Upper lobe of left lung (tissue), 4 donors: Measurements from ENCODE around the gene SPEN.

Experiments
- POLR2A ChIP-seq, 4 donors: fragments of 450-650 bp; IDR thresholded peaks; one replicate each; pipeline ENCODE4 v1.5.1; 2016 to 2017; ENCODE audit warnings: antibody characterized with exemption in 4 of 4, mild to moderate bottlenecking in 2 of 4
- POLR2AphosphoS5 ChIP-seq, 2 donors: sonication (generic); formaldehyde crosslinking; IDR thresholded peaks; one replicate each; pipeline ENCODE4 v1.5.1; 2017; ENCODE audit warnings: antibody characterized with exemption in 2 of 2
- TF ChIP-seq, protein P1 (sequence below), 6 experiments: fragments of 450-650 bp in 4 of 6; fragments of 200-600 bp in 2 of 6; sonication (generic) in 2 of 6; IDR thresholded peaks; one replicate each; pipeline ENCODE4 v1.5.1; 2016 to 2019; ENCODE audit warnings: antibody characterized with exemption in 6 of 6

DNA sequence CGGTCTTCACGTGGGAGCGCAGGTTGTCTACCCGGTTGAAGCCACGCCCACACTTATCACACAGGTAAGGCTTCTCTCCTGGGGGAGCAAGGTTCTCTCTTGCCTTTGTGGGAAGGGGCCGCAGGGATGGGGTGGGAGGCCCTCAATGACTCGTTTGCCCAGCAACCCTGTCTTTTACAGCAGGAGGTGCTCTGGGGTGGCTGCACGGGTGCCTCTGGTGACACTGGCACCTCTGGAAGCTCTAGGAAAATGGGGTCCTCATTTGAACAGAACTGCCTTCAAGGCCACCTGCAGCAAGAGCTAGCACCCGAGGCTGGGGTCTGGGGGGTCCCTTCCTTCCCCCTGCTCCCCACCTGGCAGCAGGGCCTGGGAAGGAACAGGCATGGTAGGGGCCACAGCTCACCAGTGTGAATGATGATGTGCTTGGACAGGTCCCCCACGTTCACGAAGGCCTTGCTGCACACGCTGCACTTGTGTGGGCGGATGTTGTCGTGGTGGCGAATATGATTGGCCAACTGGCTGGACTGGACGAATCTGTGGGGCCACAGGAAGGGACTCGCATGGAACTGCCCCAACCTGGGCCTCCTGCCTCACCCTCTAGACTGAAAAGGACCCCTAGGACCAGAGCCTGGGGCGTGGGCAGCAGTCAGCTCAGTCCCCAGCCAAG is 95.3 kb downstream of the SPEN start:
- TF ChIP-seq, protein P1, sequence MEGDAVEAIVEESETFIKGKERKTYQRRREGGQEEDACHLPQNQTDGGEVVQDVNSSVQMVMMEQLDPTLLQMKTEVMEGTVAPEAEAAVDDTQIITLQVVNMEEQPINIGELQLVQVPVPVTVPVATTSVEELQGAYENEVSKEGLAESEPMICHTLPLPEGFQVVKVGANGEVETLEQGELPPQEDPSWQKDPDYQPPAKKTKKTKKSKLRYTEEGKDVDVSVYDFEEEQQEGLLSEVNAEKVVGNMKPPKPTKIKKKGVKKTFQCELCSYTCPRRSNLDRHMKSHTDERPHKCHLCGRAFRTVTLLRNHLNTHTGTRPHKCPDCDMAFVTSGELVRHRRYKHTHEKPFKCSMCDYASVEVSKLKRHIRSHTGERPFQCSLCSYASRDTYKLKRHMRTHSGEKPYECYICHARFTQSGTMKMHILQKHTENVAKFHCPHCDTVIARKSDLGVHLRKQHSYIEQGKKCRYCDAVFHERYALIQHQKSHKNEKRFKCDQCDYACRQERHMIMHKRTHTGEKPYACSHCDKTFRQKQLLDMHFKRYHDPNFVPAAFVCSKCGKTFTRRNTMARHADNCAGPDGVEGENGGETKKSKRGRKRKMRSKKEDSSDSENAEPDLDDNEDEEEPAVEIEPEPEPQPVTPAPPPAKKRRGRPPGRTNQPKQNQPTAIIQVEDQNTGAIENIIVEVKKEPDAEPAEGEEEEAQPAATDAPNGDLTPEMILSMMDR (IDR thresholded peaks at IDR 0.05), result no peak
- TF ChIP-seq POLR2A (IDR thresholded peaks at IDR 0.05) (no peak), POLR2AphosphoS5 (IDR thresholded peaks at IDR 0.05) (no peak)
